IPS-18c (cell line): ENCODE results near the gene PPM1L.

Source experiments
- H3K4me3 ChIP-seq: 2 replicates; pipeline ENCODE4 v1.7.0; 2013; ENCODE audit warnings: low read depth, mild to moderate bottlenecking, low read length, moderate library complexity; ENCODE audit not compliant: insufficient read depth
- H3K9me3 ChIP-seq: one replicate; pipeline ENCODE4 v1.6.1; 2013; ENCODE audit warnings: mild to moderate bottlenecking, low read length, moderate library complexity; ENCODE audit not compliant: control insufficient read depth, insufficient read depth

The PPM1L gene

DNA sequence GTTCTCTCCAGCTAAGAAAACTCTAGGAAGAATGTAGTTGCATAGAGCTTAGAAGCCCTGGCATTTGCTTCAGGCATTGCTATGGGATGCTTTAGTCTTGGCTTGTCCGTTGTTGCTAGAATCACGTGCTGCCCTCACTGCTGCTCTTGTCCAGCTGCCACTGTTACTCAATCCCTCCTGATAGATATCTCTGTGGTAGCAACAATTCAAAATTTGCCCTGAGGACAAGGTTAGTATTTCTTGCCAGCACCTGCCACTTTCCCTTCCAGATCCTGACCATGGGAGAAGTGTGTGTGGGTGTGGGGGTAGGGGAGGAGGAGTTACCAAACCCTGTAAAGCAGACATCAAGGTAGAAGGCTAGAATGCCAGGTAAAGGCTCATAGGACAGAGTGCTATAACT, 113.8 kb downstream of the PPM1L start:
- H3K9me3 ChIP-seq, result no peaks in the 10 kb centered on the region
- no peak overlapping the region for H3K4me3 ChIP-seq

DNA sequence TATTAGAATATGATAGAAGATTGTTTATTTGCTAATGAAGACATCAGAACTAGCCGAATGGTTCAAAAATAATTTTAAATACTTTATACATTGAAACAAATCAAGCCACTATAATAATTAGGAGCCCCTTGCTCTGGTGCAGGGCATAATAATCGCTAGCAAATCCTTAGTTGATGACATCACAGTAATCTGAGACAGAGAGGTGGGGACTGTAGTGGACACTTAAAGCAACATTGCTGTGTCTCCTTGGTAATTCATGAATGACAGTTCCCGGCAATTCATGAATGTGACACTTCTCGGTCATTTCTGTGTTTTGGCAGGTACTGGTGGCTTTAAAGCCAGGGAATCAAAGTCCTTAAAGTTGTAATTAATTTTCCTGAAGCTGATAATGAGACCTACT, 114.3 kb downstream of the PPM1L start:
- no peak overlapping the region for H3K4me3 ChIP-seq
- no peaks in the 10 kb centered on the region for H3K9me3 ChIP-seq

DNA sequence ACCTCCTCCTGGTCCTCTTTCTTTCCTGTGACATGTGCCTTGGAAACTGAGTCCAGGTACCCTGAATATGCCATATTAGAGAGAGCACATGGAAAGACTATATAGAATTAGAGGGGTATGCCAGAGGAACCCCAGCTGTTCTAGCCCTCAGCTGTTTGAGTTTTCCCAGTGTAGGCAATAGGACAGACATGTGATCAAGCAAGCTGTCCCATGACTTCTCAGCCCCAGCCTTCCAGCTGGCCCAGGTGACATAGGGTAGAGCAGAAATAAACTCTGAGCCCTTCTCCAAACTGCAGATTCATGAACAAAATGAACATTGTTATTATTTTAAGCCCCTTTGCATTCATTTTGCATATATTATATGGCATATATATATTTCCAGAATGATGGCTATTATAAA, 118.7 kb downstream of the PPM1L start:
- Histone ChIP-seq H3K9me3 (no peaks in the 10 kb centered on the region), H3K4me3 (no peak overlapping the region)

DNA sequence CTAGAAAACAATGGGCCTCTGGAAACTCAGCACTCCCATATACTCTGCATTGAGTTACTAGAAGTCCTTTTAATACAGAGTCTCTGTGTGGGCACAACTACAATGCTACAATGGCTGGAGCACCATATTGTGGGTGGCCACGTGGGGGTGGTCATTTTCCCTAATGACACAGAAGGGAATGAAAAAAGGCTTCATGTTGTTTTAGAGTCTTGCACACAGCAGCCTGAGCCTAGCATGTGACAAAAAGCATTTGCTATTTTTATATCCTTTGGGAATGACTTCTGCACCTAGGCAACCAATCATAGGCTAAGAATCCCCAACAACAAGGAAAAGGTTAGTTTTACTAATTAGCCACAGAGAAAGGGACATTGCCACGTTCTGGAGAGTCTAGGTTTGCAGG, 120.6 kb downstream of the PPM1L start:
- H3K4me3 ChIP-seq, result no peak overlapping the region
- no peaks in the 10 kb centered on the region for H3K9me3 ChIP-seq

DNA sequence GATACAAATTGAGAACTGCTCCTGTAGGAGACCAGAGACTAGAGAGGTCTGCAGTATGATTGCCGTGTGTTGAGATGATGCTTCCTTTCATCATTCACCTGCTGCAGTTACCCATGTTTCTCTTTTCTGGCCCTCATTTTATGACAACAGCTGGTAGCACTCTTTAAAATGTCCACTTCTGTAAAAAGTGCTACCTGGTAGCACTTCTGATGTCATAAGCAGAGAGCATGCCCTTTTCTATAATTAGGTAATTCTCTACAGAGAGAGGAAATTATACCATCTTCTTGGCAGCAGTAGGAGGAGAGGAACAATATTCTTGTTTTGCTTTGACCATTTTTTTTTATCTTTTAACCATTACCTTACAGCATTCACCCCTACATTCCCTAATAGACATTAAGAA, 123.8 kb downstream of the PPM1L start:
- Histone ChIP-seq H3K4me3 (no peak overlapping the region), H3K9me3 (no peaks in the 10 kb centered on the region)

DNA sequence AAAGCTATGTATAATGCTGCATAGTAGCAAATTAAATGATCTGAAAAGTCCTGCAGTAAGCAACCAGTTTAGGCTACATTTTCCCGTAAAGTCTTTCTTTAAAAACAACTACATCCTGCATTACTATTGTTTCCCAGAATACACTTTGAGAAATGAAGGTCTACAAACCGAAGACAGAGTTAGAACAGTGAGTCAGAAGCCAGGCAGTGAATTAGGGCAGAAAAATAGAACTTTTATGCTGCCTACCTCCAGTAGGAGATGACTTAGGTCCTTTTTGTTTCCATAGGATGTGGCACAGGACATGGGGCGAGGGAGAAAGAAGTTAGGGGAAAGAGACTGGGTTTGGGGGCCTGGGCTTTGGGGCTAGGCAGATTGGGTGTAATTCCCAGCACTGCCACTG, 127.3 kb downstream of the PPM1L start:
- no peak overlapping the region for H3K4me3 ChIP-seq
- no peaks in the 10 kb centered on the region for H3K9me3 ChIP-seq

DNA sequence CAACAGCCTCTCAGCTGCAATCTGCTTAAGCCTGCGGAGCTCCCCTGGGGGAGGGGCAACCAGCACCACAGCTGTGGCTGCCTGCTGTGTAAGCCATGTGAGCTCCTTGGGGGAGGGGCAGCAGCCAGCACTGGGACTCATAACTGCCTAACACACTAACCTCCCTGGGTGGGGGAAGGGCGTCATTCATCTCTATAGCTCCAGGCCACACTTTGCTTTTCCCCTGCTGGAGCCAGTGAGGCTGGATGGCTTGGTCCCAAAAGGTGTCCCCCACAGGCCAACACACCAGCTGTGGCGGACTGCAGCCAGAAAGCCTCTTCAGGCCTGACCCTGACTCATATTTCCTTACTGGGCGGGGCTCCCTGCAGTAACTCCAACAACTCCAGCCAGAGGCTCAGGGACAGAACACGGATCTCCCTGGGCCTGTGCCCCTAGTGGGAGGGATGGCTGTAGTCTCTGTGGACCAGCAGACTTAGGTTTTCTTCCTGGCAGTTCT, 129.8 kb downstream of the PPM1L start:
- no peak overlapping the region for H3K4me3 ChIP-seq
- no peaks in the 10 kb centered on the region for H3K9me3 ChIP-seq

DNA sequence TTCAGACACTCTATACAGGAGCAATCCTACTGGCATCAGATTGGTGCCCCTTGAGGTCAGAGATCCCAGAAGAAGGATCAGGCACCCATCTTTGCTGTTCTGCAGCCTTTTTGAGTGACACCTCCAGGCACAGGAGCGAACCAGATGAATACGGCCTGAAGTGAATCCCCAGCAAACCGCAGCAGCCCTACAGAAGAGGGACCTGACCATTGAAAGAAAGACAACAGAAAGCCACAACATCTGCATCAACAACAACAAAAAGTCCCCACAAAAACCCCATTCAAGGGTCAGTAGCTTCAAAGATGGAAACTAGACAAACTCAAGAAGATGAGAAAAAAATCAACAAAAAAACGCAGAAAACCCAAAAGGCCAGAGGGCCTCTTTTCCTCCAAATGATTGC, 130.4 kb downstream of the PPM1L start:
- no peaks in the 10 kb centered on the region for H3K9me3 ChIP-seq

DNA sequence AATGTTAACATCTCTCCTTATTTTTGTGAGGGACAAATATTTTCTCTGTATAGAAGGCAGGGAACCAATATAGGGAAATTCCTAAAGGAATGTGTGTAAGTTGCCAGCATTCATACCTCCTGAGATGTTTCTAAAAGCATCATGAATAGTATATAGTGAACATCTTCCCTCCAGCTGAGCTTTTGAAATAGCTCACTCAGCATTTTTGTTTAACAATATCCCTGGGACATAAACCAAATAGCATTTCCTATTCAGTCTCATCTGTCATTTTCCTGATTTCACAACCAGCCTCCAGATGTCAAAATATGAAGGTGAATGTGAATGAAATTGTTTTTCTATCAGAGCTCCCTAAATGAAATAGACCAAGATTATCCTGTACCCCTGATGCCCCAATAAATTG, 137.2 kb downstream of the PPM1L start:
- no peak overlapping the region for H3K4me3 ChIP-seq

More for the DNA sequence above, 130.4 kb downstream of the PPM1L start:
- H3K4me3 ChIP-seq, result no peak overlapping the region

DNA sequence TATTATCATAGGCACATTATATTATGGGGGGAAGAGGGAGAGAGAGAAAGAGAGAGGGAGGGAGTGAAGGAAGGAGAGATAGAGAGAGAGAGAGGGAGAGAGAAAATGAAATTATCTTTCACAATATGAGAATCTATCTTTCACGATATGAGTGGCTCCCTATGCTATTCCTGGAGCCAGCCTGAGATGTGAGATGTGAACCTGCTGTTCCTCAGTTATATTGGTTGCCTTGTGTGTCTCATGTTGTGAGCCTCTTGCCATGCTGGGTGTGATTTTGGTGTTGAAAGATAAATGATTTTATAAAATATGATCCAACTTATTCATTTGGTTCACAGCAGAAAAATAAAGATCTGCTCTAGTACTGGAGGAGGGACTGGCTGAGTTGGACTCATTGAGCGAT, 148.7 kb downstream of the PPM1L start:
- Histone ChIP-seq H3K9me3 (no peaks in the 10 kb centered on the region), H3K4me3 (no peak overlapping the region)

More for the DNA sequence above, 137.2 kb downstream of the PPM1L start:
- peaks cover 3% of the 10 kb centered on the region for H3K9me3 ChIP-seq

DNA sequence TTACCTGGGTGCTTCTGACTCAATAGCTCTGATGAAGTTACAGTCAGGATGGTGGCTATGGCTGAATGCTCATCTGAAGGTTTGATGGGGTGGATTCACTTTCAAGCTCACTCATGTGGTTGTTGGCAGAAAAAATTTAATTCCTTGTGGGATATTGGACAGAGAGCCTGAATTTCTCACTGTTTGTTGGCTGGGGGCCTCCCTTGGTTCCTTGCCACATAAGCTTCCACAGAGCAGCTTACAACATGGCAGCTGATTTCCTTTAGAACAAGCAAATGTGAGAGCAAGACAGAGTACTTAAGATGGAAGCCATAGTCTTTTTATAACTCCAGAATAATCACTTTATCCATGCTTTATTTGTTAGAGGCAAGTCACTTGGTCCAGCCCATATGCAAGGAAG, 150.6 kb downstream of the PPM1L start:
- H3K4me3 ChIP-seq, result no peak overlapping the region
- no peaks in the 10 kb centered on the region for H3K9me3 ChIP-seq

DNA sequence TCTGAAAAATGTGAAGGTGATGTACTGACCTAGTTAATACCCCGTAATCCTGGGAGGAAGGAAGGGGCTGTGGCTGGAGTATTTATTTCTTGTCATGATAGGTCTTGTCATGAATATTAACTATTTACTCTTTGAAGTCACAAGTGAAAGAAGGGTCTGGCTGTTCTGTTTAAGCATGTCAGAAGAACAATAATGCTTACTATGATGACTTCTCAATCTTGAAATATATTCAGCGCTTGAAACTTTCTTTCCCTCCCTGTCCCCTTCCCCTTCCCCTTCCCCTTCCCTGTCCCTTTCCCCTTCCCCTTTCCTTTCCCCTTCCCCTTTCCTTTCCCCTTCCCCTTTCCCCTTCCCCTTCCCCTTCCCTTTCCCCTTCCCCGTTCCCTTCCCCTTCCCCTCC, 153.9 kb downstream of the PPM1L start:
- H3K4me3 ChIP-seq, result no peak overlapping the region

DNA sequence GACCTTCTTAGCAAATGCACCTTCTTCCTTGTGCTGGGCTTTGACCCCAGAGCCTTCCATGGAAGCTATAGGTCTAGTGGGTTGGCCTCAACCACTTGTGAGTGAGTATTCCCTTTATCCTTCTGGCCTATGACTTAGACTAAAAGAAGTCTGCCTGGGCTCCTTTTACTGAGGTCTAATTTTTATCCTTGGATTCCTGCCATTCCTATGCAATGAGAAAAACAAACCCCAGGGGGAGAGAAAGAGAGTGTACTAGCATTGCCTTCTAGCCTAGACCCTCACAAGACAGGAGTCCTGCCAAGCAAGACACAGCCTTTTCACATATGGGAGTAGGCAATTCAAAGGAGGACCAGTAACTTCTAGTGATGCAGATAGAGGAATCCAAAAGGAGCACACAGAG, 155.4 kb downstream of the PPM1L start:
- H3K4me3 ChIP-seq, result no peak overlapping the region
- H3K9me3 ChIP-seq, result no peaks in the 10 kb centered on the region

More for the DNA sequence above, 153.9 kb downstream of the PPM1L start:
- no peaks in the 10 kb centered on the region for H3K9me3 ChIP-seq

DNA sequence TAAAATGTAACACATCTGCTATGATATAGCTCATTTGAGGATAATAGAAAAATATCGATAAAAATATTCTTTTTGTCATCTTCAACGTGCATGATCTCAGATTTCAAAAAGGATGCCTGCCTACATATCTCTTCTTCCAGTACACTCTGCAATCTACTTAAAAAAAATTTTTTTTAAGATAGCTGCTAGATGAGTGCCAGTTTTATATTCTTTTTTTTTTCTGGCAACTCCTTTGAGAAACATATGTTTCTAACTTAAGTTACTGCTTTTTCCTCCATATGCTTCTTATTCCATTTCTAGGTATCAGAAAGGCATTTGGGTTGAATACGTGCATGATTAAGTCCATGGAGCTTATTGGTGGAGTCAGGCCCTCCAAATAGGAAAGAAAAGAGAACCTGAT, 160.4 kb downstream of the PPM1L start:
- Histone ChIP-seq H3K4me3 (no peak overlapping the region), H3K9me3 (no peaks in the 10 kb centered on the region)

DNA sequence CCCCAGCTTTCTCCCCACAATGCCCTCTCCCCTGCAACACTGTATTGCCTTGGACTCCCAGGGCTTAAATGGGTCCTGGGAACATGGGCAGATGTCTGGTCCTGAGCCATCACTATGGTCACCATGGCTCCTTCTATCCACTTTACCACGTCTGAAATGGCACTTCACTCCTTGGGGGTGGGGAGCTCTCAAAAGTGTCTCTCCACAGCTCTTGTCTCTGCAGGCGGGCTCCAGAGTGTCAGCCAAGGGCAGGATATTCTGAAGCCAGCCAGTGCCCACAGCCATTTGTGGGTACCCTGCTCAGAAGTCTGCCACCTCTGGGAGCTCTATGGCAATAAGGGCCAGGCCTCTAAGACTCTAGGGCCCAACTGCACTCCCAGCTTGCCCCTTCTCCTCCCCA, 163.9 kb downstream of the PPM1L start:
- Histone ChIP-seq H3K4me3 (no peak overlapping the region), H3K9me3 (no peaks in the 10 kb centered on the region)

DNA sequence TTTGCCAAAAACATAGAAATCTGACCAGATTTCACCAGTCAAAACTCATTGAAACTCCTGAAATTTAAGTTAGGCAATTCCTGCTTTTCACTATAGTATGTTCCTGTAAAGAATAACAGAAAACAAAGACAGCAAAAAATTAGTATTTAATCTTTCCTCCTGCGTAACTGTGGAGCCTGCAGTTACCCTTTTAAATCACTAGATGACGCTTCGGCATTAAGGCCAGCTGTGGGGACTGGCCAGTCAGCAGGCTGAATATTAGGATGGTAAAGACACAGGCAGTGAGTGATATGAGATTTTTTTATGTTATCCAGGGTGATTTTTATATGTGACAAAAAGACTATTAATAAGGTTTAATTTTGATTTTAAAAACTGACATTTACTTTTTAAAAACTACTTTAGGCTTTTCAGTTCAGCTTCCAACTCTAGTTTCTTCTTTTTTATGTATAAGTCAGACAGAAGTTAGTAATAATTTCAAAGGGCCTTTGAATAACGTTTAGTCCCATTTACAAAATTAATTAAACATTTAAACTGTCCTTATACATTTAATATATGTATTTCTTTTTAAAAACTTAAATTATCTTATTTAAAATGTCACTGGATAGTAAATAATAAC, 165.1 kb downstream of the PPM1L start:
- Histone ChIP-seq H3K4me3 (no peak overlapping the region), H3K9me3 (no peaks in the 10 kb centered on the region)

DNA sequence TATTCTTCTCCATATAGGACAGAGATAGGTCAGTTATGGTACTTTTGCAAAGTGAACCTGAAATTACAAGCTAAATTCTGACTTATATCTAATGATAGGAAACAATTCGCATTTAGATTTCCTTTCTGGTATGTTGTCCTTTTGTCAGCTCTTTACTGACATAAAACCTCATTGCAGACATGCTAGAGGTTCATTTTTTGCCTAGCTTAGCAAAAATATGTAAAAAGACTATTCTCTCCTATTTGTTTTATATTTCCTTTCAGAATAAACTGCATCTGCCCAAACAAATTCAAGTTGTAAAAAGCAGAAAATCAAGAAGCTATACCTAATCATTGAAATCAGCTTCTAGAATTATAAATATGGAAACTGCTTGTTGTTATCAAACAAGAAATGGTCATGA, 168.7 kb downstream of the PPM1L start:
- no peaks in the 10 kb centered on the region for H3K9me3 ChIP-seq
- H3K4me3 ChIP-seq, result no peak overlapping the region

DNA sequence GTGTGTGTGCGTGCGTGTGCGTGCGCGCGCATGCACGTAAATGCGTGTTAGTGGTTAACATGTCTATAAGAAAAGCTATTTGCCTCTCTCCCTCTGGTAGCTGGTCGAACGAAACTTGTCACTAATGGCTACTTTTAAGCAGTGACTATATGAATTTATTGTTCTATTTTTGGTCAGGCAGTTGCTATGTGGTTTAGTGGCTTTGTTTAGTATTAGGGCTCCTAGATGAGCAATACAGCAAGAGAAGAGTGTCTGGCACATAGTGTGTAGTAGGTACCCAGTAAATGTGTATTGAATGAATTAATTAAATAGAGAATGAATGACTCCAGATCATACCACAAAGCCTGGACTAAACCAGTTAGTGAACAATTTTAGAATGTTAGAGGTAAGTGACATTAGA, 171.6 kb downstream of the PPM1L start:
- no peaks in the 10 kb centered on the region for H3K9me3 ChIP-seq
- no peak overlapping the region for H3K4me3 ChIP-seq

DNA sequence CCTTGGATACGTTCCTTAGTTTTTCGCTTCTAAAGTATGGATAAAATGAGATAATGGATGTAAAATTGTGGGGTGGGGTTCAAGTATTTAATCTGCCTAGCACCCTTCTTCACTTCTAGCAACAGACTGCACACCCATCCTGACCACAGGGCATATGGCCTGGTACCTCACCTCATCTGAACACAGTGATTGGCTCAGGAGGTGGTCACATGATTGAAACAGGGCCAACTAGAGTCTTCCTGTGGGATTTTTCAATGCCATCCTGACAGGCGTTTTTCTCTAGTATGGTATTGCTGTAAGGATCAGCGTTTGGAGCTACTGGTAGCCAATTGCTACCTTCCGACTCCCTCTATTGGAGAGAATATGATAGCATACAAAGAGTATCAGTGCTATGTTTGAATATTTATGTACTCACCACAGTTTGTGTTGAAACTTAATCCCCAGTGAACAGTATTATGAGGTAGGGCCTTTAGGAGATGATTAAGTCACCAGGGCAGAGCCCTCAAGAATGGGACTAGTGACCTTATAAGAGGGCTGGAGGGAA, 172.2 kb downstream of the PPM1L start:
- no peaks in the 10 kb centered on the region for H3K9me3 ChIP-seq
- H3K4me3 ChIP-seq, result no peak overlapping the region
